Measurements from ENCODE around the gene CENPC. TPM values are rescaled to one million over a fixed set of nuclear protein-coding genes. Genes with fewer than 3 reads are reported as not detected.
"Not testable (repeated sequence)": the region's sequence is repeated elsewhere in the genome, so short reads cannot be mapped to it uniquely, and the experiment has no call there.

CENPC gene
- polyA plus RNA-seq, 1 of the 3 experiments (the other 2 are of a cell fraction): 2.2 TPM

DNA sequence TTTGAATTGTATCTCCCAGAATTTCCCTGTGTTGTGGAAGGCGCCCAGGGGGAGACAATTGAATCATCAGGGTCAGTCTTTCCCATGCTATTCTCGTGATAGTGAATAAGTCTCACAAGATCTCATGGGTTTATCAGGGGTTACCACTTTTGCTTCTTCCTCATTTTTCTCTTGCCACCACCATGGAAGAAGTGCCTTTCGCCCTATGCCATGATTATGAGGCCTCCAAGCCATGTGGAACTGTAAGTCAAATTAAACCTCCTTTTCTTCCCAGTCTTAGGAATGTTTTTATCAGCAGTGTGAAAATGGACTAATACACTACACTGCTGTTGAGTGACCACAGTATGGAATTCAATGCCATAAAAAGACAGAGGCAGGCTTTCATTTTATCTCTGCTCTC is 12.2 kb downstream of the CENPC start:
- H4K20me1 ChIP-seq (ENCODE audit: insufficient read depth): no peaks in the 10 kb centered on the region
- no peaks in the 10 kb centered on the region for H3K9me3 ChIP-seq
- H3F3A ChIP-seq (replicated peaks; ENCODE audit: insufficient read depth): peaks cover 10% of the 10 kb centered on the region
- H3K4me1 ChIP-seq (ENCODE audit: control insufficient read depth in 1 of 2, insufficient read depth in 2 of 2, low read depth in 1 of 2, low read length in 1 of 2): no peaks in the 10 kb centered on the region
- no peak for TF ChIP-seq MXI1 (IDR thresholded peaks at IDR 0.05; ENCODE audit: low read depth, low read length)
- TF ChIP-seq, protein P1, sequence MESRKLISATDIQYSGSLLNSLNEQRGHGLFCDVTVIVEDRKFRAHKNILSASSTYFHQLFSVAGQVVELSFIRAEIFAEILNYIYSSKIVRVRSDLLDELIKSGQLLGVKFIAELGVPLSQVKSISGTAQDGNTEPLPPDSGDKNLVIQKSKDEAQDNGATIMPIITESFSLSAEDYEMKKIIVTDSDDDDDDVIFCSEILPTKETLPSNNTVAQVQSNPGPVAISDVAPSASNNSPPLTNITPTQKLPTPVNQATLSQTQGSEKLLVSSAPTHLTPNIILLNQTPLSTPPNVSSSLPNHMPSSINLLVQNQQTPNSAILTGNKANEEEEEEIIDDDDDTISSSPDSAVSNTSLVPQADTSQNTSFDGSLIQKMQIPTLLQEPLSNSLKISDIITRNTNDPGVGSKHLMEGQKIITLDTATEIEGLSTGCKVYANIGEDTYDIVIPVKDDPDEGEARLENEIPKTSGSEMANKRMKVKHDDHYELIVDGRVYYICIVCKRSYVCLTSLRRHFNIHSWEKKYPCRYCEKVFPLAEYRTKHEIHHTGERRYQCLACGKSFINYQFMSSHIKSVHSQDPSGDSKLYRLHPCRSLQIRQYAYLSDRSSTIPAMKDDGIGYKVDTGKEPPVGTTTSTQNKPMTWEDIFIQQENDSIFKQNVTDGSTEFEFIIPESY (IDR thresholded peaks at IDR 0.05; ENCODE audit: borderline replicate concordance, low read depth): no peak
- no peak for TF ChIP-seq JUND (IDR thresholded peaks at IDR 0.05)
- TF ChIP-seq NFIC (IDR thresholded peaks at IDR 0.05; ENCODE audit: borderline replicate concordance): no peak
- no peak for TF ChIP-seq EP300 (IDR thresholded peaks at IDR 0.05; ENCODE audit: borderline replicate concordance in 1 of 2, low read depth in 1 of 2, low read length in 1 of 2)
- no peak for TF ChIP-seq TEAD4 (IDR thresholded peaks at IDR 0.05; ENCODE audit: borderline replicate concordance, insufficient read depth)
- TF ChIP-seq RXRA (IDR thresholded peaks at IDR 0.05; ENCODE audit: borderline replicate concordance, low read depth): no peak
- no peak for TF ChIP-seq TAF1 (IDR thresholded peaks at IDR 0.05; ENCODE audit: borderline replicate concordance, low read depth, low read length)
- no peak for TF ChIP-seq MEF2A (IDR thresholded peaks at IDR 0.05; ENCODE audit: borderline replicate concordance, low read depth)
- TF ChIP-seq FOSL2 (IDR thresholded peaks at IDR 0.05; ENCODE audit: borderline replicate concordance, low read depth): no peak
- no peak for TF ChIP-seq RCOR1 (IDR thresholded peaks at IDR 0.05; ENCODE audit: low read length)
- no peak for TF ChIP-seq TCF12 (IDR thresholded peaks at IDR 0.05)
- no peak for TF ChIP-seq EZH2phosphoT487 (IDR thresholded peaks at IDR 0.05; ENCODE audit: borderline replicate concordance, low read depth)
- no peak for TF ChIP-seq FOXM1 (IDR thresholded peaks at IDR 0.05; ENCODE audit: low read depth)
- TF ChIP-seq, protein P2, sequence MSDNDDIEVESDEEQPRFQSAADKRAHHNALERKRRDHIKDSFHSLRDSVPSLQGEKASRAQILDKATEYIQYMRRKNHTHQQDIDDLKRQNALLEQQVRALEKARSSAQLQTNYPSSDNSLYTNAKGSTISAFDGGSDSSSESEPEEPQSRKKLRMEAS (IDR thresholded peaks at IDR 0.05; ENCODE audit: low read depth): no peak
- TF ChIP-seq FOXJ3 (CRISPR knock-in tag; IDR thresholded peaks at IDR 0.05): no peak
- TF ChIP-seq SMC3 (IDR thresholded peaks at IDR 0.05; ENCODE audit: low read depth, low read length): no peak
- TF ChIP-seq YY1 (IDR thresholded peaks at IDR 0.05; ENCODE audit: low read depth): no peak
- DNase-seq: no peak
- H3K27me3 ChIP-seq (ENCODE audit: insufficient read depth): no peaks in the 10 kb centered on the region
- peaks cover 27% of the 10 kb centered on the region; the same call in 1 of the 2 replicates for H3K79me2 ChIP-seq (ENCODE audit: insufficient read depth)
- H3K9ac ChIP-seq: no peak overlapping the region
- no peak overlapping the region for H3K4me3 ChIP-seq (ENCODE audit: low read depth in 2 of 2, low read length in 1 of 2)
- CTCF ChIA-PET: no interaction called here
- peaks cover 55 to 70% of the 10 kb centered on the region in 2 experiments for H3K36me3 ChIP-seq (replicated peaks in 1 of 2; ENCODE audit: control insufficient read depth in 1 of 2, insufficient read depth in 2 of 2, low read length in 1 of 2)
- H3K4me2 ChIP-seq: no peak overlapping the region
- POLR2A ChIA-PET: no interaction called here
- no peak overlapping the region for H2AFZ ChIP-seq (ENCODE audit: low read depth)
- H3K9me2 ChIP-seq: 0 out of 2 replicates have a peak, but pooled peaks cover 3% of the 10 kb centered on the region
- H3K27ac ChIP-seq (ENCODE audit: low read depth in 2 of 2, low read length in 1 of 2): no peak overlapping the region
- 93% methylated on average over 3 of the region's 3 CpGs for WGBS (ENCODE audit: low lambda C conversion rate)

DNA sequence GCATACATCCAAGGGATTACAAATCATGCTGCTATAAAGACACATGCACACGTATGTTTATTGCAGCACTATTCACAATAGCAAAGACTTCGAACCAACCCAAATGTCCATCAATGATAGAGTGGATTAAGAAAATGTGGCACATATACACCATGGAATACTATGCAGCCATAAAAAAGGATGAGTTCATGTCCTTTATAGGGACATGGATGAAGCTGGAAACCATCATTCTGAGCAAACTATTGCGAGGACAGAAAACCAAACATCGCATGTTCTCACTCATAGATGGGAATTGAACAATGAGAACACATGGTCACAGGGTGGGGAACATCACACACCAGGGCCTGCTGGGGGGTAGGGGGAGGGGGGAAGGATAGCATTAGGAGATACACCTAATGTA is 12.9 kb downstream of the CENPC start:
- DNase-seq; H2AFZ ChIP-seq (ENCODE audit: low read depth); H3K4me2 ChIP-seq; POLR2A ChIA-PET; H3K4me1 ChIP-seq (ENCODE audit: control insufficient read depth in 1 of 2, insufficient read depth in 2 of 2, low read depth in 1 of 2, low read length in 1 of 2); H3K9me2 ChIP-seq; H3K27ac ChIP-seq (ENCODE audit: low read depth in 2 of 2, low read length in 1 of 2); H3K27me3 ChIP-seq (ENCODE audit: insufficient read depth); CTCF ChIA-PET; H3K4me3 ChIP-seq (ENCODE audit: low read depth in 2 of 2, low read length in 1 of 2); H3K9ac ChIP-seq; H3K9me3 ChIP-seq; H4K20me1 ChIP-seq (ENCODE audit: insufficient read depth): not testable (repeated sequence)
- peaks cover 32% of the 10 kb centered on the region; the same call in 1 of the 2 replicates for H3K79me2 ChIP-seq (ENCODE audit: insufficient read depth)
- peaks cover 51 to 69% of the 10 kb centered on the region in 2 experiments for H3K36me3 ChIP-seq (replicated peaks in 1 of 2; ENCODE audit: control insufficient read depth in 1 of 2, insufficient read depth in 2 of 2, low read length in 1 of 2)
- H3F3A ChIP-seq (replicated peaks; ENCODE audit: insufficient read depth): peaks cover 10% of the 10 kb centered on the region
- 100% methylated on average over 4 of the region's 4 CpGs for WGBS (ENCODE audit: low lambda C conversion rate)

Data from SK-N-SH (cell line).